Activated CD8-positive, alpha-beta T cell treated with anti-CD3 and anti-CD28 coated beads for 36 hours (primary cell): ENCODE data around the gene DND1. TPM values are rescaled to one million over a fixed set of nuclear protein-coding genes. Genes with fewer than 3 reads are reported as not detected.
"Not testable (repeated sequence)": the region's sequence is repeated elsewhere in the genome, so short reads cannot be mapped to it uniquely, and the experiment has no call there.

Source experiments
- ATAC-seq: fragments of 200-7000 bp; cut with Tn5 transposase; one replicate; pipeline ENCODE4 v1.10.0; 2021; ENCODE audit warnings: mild to moderate bottlenecking, moderate library complexity
- CTCF ChIA-PET: fragments of 350-600 bp; sonication (Branson Sonifier 250); formaldehyde crosslinking; loops from one replicate; lab custom pipeline; 2021; ENCODE audit warnings: antibody characterized with exemption; lab: Charles Lee
- POLR2A ChIA-PET: fragments of 350-600 bp; sonication (Branson Sonifier 250); formaldehyde crosslinking; loops from one replicate; lab custom pipeline; 2021; ENCODE audit warnings: antibody characterized with exemption; lab: Charles Lee
- DNase-seq: peaks from one replicate; pipeline ENCODE4 v3.0.0-alpha.2; 2020
- H3K27ac Mint-ChIP-seq: one replicate; pipeline ENCODE4 v1.8.0; 2021; ENCODE audit warnings: mild to moderate bottlenecking, mixed read lengths
- H3K27me3 Mint-ChIP-seq: one replicate; pipeline ENCODE4 v1.8.0; 2021; ENCODE audit warnings: mixed read lengths
- H3K36me3 Mint-ChIP-seq: one replicate; pipeline ENCODE4 v1.8.0; 2021; ENCODE audit warnings: low read depth, mixed read lengths
- H3K4me1 Mint-ChIP-seq: one replicate; pipeline ENCODE4 v1.8.0; 2021; ENCODE audit warnings: low read depth, mixed read lengths
- H3K4me3 Mint-ChIP-seq: one replicate; pipeline ENCODE4 v1.8.0; 2021; ENCODE audit warnings: mild to moderate bottlenecking, moderate library complexity, mixed read lengths
- H3K9me3 Mint-ChIP-seq: one replicate; pipeline ENCODE4 v1.8.0; 2021; ENCODE audit warnings: mixed read lengths
- CTCF ChIP-seq: fragments of 200-600 bp; IDR thresholded peaks from one replicate; pipeline ENCODE4 v1.8.0; 2022; ENCODE audit warnings: antibody characterized with exemption, mild to moderate bottlenecking
- intact Hi-C: fragments of 100-400 bp; cut with micrococcal nuclease; formaldehyde crosslinking; loops from one replicate; pipeline ENCODE4 v1.10.0; 2022
- microRNA-seq: library from miRNA; unstranded; fragments of <30 nt; microRNA quantifications from one replicate; pipeline ENCODE4 v1.2.0, GENCODE V29; 2022; ENCODE audit warnings: borderline microRNAs expressed, borderline replicate concordance
- total RNA-seq, 2 experiments: library from RNA; stranded (reverse); gene quantifications; one replicate each; pipeline ENCODE4 v1.2.3, GENCODE V29; 2021

DND1 gene
- total RNA-seq, 2 experiments from 2014 or later = 2.9 to 3.2 TPM

DNA sequence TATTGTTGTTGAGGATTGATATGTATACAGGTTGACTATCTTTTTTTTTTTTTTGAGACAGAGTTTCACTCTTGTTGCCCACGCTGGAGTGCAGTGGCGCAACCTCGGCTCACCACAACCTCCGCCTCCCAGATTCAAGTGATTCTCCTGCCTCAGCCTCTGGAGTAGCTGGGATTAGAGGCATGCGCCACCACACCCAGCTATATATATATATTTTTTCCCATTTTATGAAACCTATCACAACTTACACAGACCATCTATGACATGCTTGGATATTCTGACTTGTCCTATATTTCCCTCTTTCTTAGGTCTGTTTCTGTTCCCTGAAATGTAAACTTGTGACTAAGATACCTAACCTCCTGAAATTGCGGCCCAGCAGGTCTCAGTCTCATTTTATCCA, 45.4 kb downstream of the DND1 start:
- intact Hi-C loops = no loop called here
- POLR2A ChIA-PET = no interaction called here
- ATAC-seq = no peak
- Mint-ChIP-seq H3K4me1 (peaks cover 9% of the 10 kb centered on the region), H3K27ac (no peak overlapping the region), H3K27me3 (peaks cover 11% of the 10 kb centered on the region), H3K9me3 (peaks cover 3% of the 10 kb centered on the region), H3K36me3 (peaks cover 2% of the 10 kb centered on the region), H3K4me3 (no peak overlapping the region)
- CTCF ChIA-PET = interaction anchor here (1.1 kb wide), 1 partner anchor 276 kb away, joined by 3 read pairs; no protein-coding TSS in a partner anchor
- no peak for DNase-seq
- TF ChIP-seq CTCF = no peak

GRCh38 chr5:140624886-140625285, 48.5 kb downstream of the DND1 start:
- H3K4me3 Mint-ChIP-seq, H3K36me3 Mint-ChIP-seq, POLR2A ChIA-PET, H3K27ac Mint-ChIP-seq, intact Hi-C loops, H3K4me1 Mint-ChIP-seq, ATAC-seq, H3K9me3 Mint-ChIP-seq, DNase-seq: not testable (repeated sequence)
- CTCF ChIA-PET = interaction anchor here (1.4 to 2.2 kb wide), 3 partner anchors 10 to 253 kb away, joined by 3 to 7 read pairs (median 3); partner anchors contain the start of gene EIF4EBP3
- H3K27me3 Mint-ChIP-seq = peaks cover 12% of the 10 kb centered on the region

- H3K9me3 Mint-ChIP-seq, H3K4me1 Mint-ChIP-seq, DNase-seq, ATAC-seq, H3K4me3 Mint-ChIP-seq, intact Hi-C loops, H3K36me3 Mint-ChIP-seq, H3K27ac Mint-ChIP-seq, POLR2A ChIA-PET: not testable (repeated sequence)
- H3K27me3 Mint-ChIP-seq = peaks cover 10% of the 10 kb centered on the region
- CTCF ChIA-PET = interaction anchor here (0.7 to 1.5 kb wide), 2 partner anchors 12 to 199 kb away, joined by 3 to 5 read pairs; no protein-coding TSS in a partner anchor
Measured at GRCh38 chr5:140623061-140623460, 50.3 kb downstream of the DND1 start.

GRCh38 chr5:140622301-140622700, 51.1 kb downstream of the DND1 start:
- ATAC-seq = no peak
- ChIA-PET CTCF (interaction anchor here (0.7 to 1.5 kb wide), 2 partner anchors 12 to 198 kb away, joined by 3 to 5 read pairs; no protein-coding TSS in a partner anchor), POLR2A (no interaction called here)
- intact Hi-C loops = no loop called here
- Mint-ChIP-seq H3K4me3 (no peak overlapping the region), H3K27ac (no peak overlapping the region), H3K9me3 (no peaks in the 10 kb centered on the region), H3K36me3 (no peaks in the 10 kb centered on the region), H3K27me3 (peaks cover 9% of the 10 kb centered on the region), H3K4me1 (no peaks in the 10 kb centered on the region)
- DNase-seq = no peak
- TF ChIP-seq CTCF = no peak

Small RNAs within 50 kb of the gene (microRNA-seq; reads per million reads assigned to microRNA genes)
- not detected for gene MIR3655

Other genes starting within 250 kb of the DND1 start
- 10 to 100 TPM; 19.6 to 20.3 TPM for gene EIF4EBP3, start 125.9 kb downstream of the DND1 start, total RNA-seq
- gene SRA1, start 116.1 kb downstream of the DND1 start, total RNA-seq = 10 to 100 TPM; 47.8 to 49.5 TPM
- 10 to 100 TPM; 24.9 TPM for gene APBB3, start 109.0 kb downstream of the DND1 start, total RNA-seq
- 10 to 100 TPM; 72.9 to 73.6 TPM for gene SLC35A4, start 108.7 kb downstream of the DND1 start, total RNA-seq
- under 1 TPM; 0.36 to 0.41 TPM for gene CD14, start 40.4 kb downstream of the DND1 start, total RNA-seq
- gene TMCO6, start 34.1 kb downstream of the DND1 start, total RNA-seq = 10 to 100 TPM; 31.7 to 33.2 TPM
- gene NDUFA2, start 25.9 kb downstream of the DND1 start, total RNA-seq = 10 to 100 TPM; 63.1 to 64.5 TPM
- gene IK, start 25.7 kb downstream of the DND1 start, total RNA-seq = 10 to 100 TPM; 84.3 to 84.5 TPM
- 10 to 100 TPM; 30.1 to 31.8 TPM for gene WDR55, start 8.7 kb downstream of the DND1 start, total RNA-seq
- 10 to 100 TPM; 84.5 to 84.9 TPM for gene HARS1, start 17.8 kb upstream of the DND1 start, total RNA-seq
- 10 to 100 TPM; 26.1 TPM for gene HARS2, start 17.9 kb upstream of the DND1 start, total RNA-seq
- 10 to 100 TPM; 47.6 to 50.1 TPM for gene ZMAT2, start 26.9 kb upstream of the DND1 start, total RNA-seq
- not detected for gene PCDHA1, start 112.6 kb upstream of the DND1 start, total RNA-seq
- gene PCDHA2, start 121.3 kb upstream of the DND1 start, total RNA-seq = not detected
- not detected for gene PCDHA3, start 127.5 kb upstream of the DND1 start, total RNA-seq
- gene PCDHA4, start 133.5 kb upstream of the DND1 start, total RNA-seq = not detected
- not detected for gene PCDHA5, start 148.0 kb upstream of the DND1 start, total RNA-seq
- gene PCDHA6, start 154.4 kb upstream of the DND1 start, total RNA-seq = not detected
- gene PCDHA7, start 160.7 kb upstream of the DND1 start, total RNA-seq = not detected
- gene PCDHA8, start 167.6 kb upstream of the DND1 start, total RNA-seq = not detected
- not detected for gene PCDHA9, start 174.8 kb upstream of the DND1 start, total RNA-seq
- not detected for gene PCDHA10, start 182.3 kb upstream of the DND1 start, total RNA-seq
- not detected for gene PCDHA11, start 195.4 kb upstream of the DND1 start, total RNA-seq
- not detected for gene PCDHA12, start 201.7 kb upstream of the DND1 start, total RNA-seq
- gene PCDHA13, start 208.5 kb upstream of the DND1 start, total RNA-seq = not detected